ENCODE results near the gene ADGRL1.

DNA sequence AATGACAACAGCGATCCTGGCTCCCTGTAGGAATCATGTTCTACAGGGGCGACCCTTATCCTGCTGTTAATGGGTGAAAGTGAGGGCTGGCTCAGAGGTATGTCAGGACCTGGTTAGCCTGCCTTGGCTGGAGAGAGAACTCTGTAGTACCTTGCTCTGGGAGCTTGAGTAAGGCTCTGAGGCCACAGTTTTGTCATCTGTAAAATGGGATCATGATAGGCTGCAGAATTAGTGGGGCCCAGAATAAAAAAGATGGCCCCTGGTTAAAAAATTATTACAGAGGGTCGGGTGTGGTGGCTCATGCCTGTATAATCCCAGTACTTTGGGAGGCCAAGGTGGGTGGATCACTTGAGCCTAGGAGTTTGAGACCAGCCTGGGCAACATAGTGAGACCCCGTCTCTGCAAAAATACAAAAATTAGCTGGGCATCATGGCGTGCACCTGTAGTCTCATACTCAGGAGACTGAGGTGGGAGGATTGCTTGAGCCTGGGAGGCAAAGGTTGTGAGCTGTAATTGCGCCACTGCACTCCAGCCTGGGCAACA is 104.9 kb downstream of the ADGRL1 start:
- TF ChIP-seq EZH2 (IDR thresholded peaks at IDR 0.05; ENCODE audit: low read length, missing control alignments): no peak
- TF ChIP-seq, protein P1, sequence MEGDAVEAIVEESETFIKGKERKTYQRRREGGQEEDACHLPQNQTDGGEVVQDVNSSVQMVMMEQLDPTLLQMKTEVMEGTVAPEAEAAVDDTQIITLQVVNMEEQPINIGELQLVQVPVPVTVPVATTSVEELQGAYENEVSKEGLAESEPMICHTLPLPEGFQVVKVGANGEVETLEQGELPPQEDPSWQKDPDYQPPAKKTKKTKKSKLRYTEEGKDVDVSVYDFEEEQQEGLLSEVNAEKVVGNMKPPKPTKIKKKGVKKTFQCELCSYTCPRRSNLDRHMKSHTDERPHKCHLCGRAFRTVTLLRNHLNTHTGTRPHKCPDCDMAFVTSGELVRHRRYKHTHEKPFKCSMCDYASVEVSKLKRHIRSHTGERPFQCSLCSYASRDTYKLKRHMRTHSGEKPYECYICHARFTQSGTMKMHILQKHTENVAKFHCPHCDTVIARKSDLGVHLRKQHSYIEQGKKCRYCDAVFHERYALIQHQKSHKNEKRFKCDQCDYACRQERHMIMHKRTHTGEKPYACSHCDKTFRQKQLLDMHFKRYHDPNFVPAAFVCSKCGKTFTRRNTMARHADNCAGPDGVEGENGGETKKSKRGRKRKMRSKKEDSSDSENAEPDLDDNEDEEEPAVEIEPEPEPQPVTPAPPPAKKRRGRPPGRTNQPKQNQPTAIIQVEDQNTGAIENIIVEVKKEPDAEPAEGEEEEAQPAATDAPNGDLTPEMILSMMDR (conservative IDR thresholded peaks at IDR 0.05 in 1 of 2, IDR thresholded peaks at IDR 0.05 in 1 of 2; ENCODE audit: low read depth in 1 of 2, low read length in 2 of 2): no peak
